Liver (tissue), 3 donors: ENCODE data around the gene HJV.

Experiments
- ATF3 ChIP-seq: IDR thresholded peaks from 2 replicates; pipeline ENCODE4 v1.6.1; 2016; ENCODE audit warnings: antibody characterized with exemption
- RAD21 ChIP-seq, 2 donors: IDR thresholded peaks; 2 replicates each; pipeline ENCODE4 v1.6.1; 2016; ENCODE audit warnings: antibody characterized with exemption in 2 of 2, mild to moderate bottlenecking in 2 of 2
- TF ChIP-seq, protein P1 (sequence below): fragments of 150-350 bp; IDR thresholded peaks from 2 replicates; pipeline ENCODE4 v1.5.1; 2017; ENCODE audit warnings: improper control_type of control experiment, low read depth, low read length; ENCODE audit not compliant: missing input control
- donor health status: healthy.
- donor health status: healthy.

DNA sequence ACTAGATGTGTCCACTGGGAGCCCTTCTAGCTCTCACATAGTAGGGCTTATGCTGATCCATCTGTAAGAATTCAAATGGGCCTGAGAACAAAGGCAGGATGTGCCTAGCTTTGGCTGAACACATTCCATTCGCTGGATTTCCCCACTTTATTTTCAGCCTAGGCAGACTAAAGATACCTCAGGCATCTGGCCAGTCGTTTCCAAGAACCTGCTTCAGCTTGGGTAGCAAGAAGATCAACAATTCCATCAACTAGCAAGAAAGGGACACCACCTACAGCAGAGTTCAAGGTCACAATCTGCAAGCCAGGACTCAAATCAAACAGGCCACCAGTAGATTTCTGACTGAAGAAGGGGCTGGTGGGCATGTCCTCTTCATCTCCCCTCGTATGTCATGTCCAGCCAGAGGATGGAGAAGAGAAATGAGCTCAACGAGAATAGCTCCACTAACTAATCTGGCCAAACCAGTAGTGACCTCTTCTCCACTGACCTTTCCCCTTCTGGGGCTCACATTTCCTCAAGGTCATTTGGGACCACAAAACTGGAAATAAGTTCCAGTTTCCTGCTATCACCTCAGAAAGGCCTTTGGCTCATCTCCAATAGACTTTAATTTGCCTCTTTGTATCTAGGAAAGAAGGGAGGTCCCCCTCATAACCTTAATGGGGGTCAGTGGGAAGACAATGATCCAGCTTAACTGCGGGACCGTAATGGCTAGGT lies 39.4 kb downstream of the HJV start:
- TF ChIP-seq, protein P1, sequence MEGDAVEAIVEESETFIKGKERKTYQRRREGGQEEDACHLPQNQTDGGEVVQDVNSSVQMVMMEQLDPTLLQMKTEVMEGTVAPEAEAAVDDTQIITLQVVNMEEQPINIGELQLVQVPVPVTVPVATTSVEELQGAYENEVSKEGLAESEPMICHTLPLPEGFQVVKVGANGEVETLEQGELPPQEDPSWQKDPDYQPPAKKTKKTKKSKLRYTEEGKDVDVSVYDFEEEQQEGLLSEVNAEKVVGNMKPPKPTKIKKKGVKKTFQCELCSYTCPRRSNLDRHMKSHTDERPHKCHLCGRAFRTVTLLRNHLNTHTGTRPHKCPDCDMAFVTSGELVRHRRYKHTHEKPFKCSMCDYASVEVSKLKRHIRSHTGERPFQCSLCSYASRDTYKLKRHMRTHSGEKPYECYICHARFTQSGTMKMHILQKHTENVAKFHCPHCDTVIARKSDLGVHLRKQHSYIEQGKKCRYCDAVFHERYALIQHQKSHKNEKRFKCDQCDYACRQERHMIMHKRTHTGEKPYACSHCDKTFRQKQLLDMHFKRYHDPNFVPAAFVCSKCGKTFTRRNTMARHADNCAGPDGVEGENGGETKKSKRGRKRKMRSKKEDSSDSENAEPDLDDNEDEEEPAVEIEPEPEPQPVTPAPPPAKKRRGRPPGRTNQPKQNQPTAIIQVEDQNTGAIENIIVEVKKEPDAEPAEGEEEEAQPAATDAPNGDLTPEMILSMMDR = no peak
- no peak for TF ChIP-seq ATF3
- TF ChIP-seq RAD21 (IDR thresholded peaks at IDR 0.05) = no peak
